ENCODE measurements around the gene EPHA10. TPM values are rescaled to one million over a fixed set of nuclear protein-coding genes. Genes with fewer than 3 reads are reported as not detected.
"Not testable (repeated sequence)": the region's sequence is repeated elsewhere in the genome, so short reads cannot be mapped to it uniquely, and the experiment has no call there.

EPHA10 gene
- polyA plus RNA-seq, 2 of the 4 experiments (the other 2 are of a cell fraction): 0.35 to 0.53 TPM

GRCh38 chr1:37687764-37688163 is 77.2 kb downstream of the EPHA10 start:
- POLR2A ChIA-PET; H3K9me3 ChIP-seq; H3K27ac ChIP-seq; H3K4me3 ChIP-seq; ATAC-seq; FAIRE-seq; CTCF ChIA-PET; DNase-seq (ENCODE audit: low read depth in 1 of 2, low spot score in 1 of 2); H3K4me2 ChIP-seq: not testable (repeated sequence)
- peaks cover 14% of the 10 kb centered on the region; the same call in 2 of the 3 replicates for H3K4me1 ChIP-seq
- 94% methylated on average over 2 of the region's 2 CpGs for WGBS (ENCODE audit: missing lambda C conversion rate)

GRCh38 chr1:37685722-37686121 is 79.2 kb downstream of the EPHA10 start:
- no peak for TF ChIP-seq PHF8 (IDR thresholded peaks at IDR 0.05; ENCODE audit: borderline replicate concordance, low read depth)
- ATAC-seq (no peak), FAIRE-seq (no peak), DNase-seq (ENCODE audit: low read depth in 1 of 2, low spot score in 1 of 2) (no peak)
- Histone ChIP-seq H3K4me2 (no peak overlapping the region), H3K4me3 (no peak overlapping the region), H3K27ac (no peak overlapping the region), H3K9me3 (no peaks in the 10 kb centered on the region), H3K4me1 (peaks cover 10% of the 10 kb centered on the region; the same call in 1 of the 3 replicates)
- 85% methylated on average over 3 of the region's 3 CpGs for WGBS (ENCODE audit: missing lambda C conversion rate)
- POLR2A ChIA-PET: no interaction called here
- CTCF ChIA-PET: interaction anchor here (0.9 to 1.7 kb wide), 3 partner anchors 13 to 123 kb away, joined by 3 to 7 read pairs (median 7); no protein-coding TSS in a partner anchor

- DNase-seq (ENCODE audit: low read depth in 1 of 2, low spot score in 1 of 2); H3K9me3 ChIP-seq; ATAC-seq; H3K4me3 ChIP-seq; FAIRE-seq; POLR2A ChIA-PET; H3K27ac ChIP-seq; H3K4me2 ChIP-seq; H3K4me1 ChIP-seq: not testable (repeated sequence)
- CTCF ChIA-PET: interaction anchor here (1.2 to 7.7 kb wide), 10 partner anchors 8 to 1297 kb away, joined by 3 to 128 read pairs (median 8); partner anchors contain the start of gene CDCA8
- WGBS (ENCODE audit: missing lambda C conversion rate): 92% methylated on average over 9 of the region's 9 CpGs
Measured at GRCh38 chr1:37684182-37684581, 80.7 kb downstream of the EPHA10 start.

- no peaks in the 10 kb centered on the region for H3K4me1 ChIP-seq
- no peak overlapping the region for H3K4me2 ChIP-seq
- no peak for FAIRE-seq
- no peak overlapping the region for H3K4me3 ChIP-seq
- ChIA-PET POLR2A (no interaction called here), CTCF (interaction anchor here (0.7 to 7.7 kb wide), 45 partner anchors 8 to 1296 kb away, joined by 3 to 128 read pairs (median 4); partner anchors contain the start of genes CDCA8, GNL2 and MEAF6)
- no peak overlapping the region for H3K27ac ChIP-seq
- DNase-seq (ENCODE audit: low read depth in 1 of 2, low spot score in 1 of 2): peak; percentile 40 to 44
- TF ChIP-seq SREBF2 (IDR thresholded peaks at IDR 0.05) (no peak), ATOH8 (CRISPR knock-in tag; IDR thresholded peaks at IDR 0.05; ENCODE audit: low read depth) (no peak), NFE2L2 (conservative IDR thresholded peaks at IDR 0.05; ENCODE audit: low read length) (no peak), CHD4 (IDR thresholded peaks at IDR 0.05; ENCODE audit: borderline replicate concordance) (no peak), SMC3 (IDR thresholded peaks at IDR 0.05) (peak; percentile 71), FOXS1 (CRISPR knock-in tag; IDR thresholded peaks at IDR 0.05) (no peak), JUNB (IDR thresholded peaks at IDR 0.05) (no peak), RAD21 (conservative IDR thresholded peaks at IDR 0.05 in 1 of 2, IDR thresholded peaks at IDR 0.05 in 1 of 2) (peak; percentile 75 to 79), CTCF (IDR thresholded peaks at IDR 0.05) (peak; percentile 76)
- peak; percentile 59 to 87; a peak in 5 of 6 replicates for ATAC-seq
- 65% methylated on average over 5 of the region's 5 CpGs for WGBS (ENCODE audit: missing lambda C conversion rate)
- H3K9me3 ChIP-seq: no peaks in the 10 kb centered on the region
Measured at GRCh38 chr1:37682334-37682987, 82.5 kb downstream of the EPHA10 start.

- TF ChIP-seq ZNF302 (CRISPR knock-in tag; IDR thresholded peaks at IDR 0.05): no peak
- no peak for TF ChIP-seq MAZ (IDR thresholded peaks at IDR 0.05; ENCODE audit: borderline replicate concordance, low read depth, low read length)
- no peak for TF ChIP-seq RARB (CRISPR knock-in tag; IDR thresholded peaks at IDR 0.05)
- TF ChIP-seq E2F6 (IDR thresholded peaks at IDR 0.05; ENCODE audit: borderline replicate concordance, low read depth): no peak
- no peak for TF ChIP-seq SREBF2 (IDR thresholded peaks at IDR 0.05)
- no peak for TF ChIP-seq ESRRA (IDR thresholded peaks at IDR 0.05; ENCODE audit: borderline replicate concordance, low read length)
- no peak for TF ChIP-seq BHLHE40 (IDR thresholded peaks at IDR 0.05; ENCODE audit: low read depth, low read length)
- no peak for TF ChIP-seq FOSB (CRISPR knock-in tag; IDR thresholded peaks at IDR 0.05)
- TF ChIP-seq MAFK (IDR thresholded peaks at IDR 0.05; ENCODE audit: partially characterized antibody): no peak
- TF ChIP-seq POLR2A (IDR thresholded peaks at IDR 0.05; ENCODE audit: low read length): no peak
- no peak for TF ChIP-seq MAX (IDR thresholded peaks at IDR 0.05)
- TF ChIP-seq PHF8 (IDR thresholded peaks at IDR 0.05; ENCODE audit: borderline replicate concordance, low read depth): no peak
- Histone ChIP-seq H3K4me3 (no peak overlapping the region), H3K4me1 (no peaks in the 10 kb centered on the region), H3K9me3 (no peaks in the 10 kb centered on the region), H3K27ac (no peak overlapping the region), H3K4me2 (no peak overlapping the region)
- ATAC-seq: no peak
- no peak for DNase-seq (ENCODE audit: low read depth in 1 of 2, low spot score in 1 of 2)
- WGBS (ENCODE audit: missing lambda C conversion rate): 85% methylated on average over 3 of the region's 3 CpGs
- POLR2A ChIA-PET: no interaction called here
- CTCF ChIA-PET: interaction anchor here (0.8 to 7.7 kb wide), 11 partner anchors 11 to 237 kb away, joined by 3 to 128 read pairs (median 7); partner anchors contain the start of genes CDCA8 and MEAF6
- no peak for FAIRE-seq
Measured at GRCh38 chr1:37680933-37681332, 84.0 kb downstream of the EPHA10 start.
